Upper lobe of left lung (tissue), 4 donors: ENCODE results near the gene CLIP1.

Experiments used
- POLR2A ChIP-seq, 4 donors: fragments of 450-650 bp; IDR thresholded peaks; one replicate each; pipeline ENCODE4 v1.5.1; 2016 to 2017; ENCODE audit warnings: antibody characterized with exemption in 4 of 4, mild to moderate bottlenecking in 2 of 4
- TF ChIP-seq, protein P1 (sequence below), 6 experiments: fragments of 450-650 bp in 4 of 6; fragments of 200-600 bp in 2 of 6; sonication (generic) in 2 of 6; IDR thresholded peaks; one replicate each; pipeline ENCODE4 v1.5.1; 2016 to 2019; ENCODE audit warnings: antibody characterized with exemption in 6 of 6

DNA sequence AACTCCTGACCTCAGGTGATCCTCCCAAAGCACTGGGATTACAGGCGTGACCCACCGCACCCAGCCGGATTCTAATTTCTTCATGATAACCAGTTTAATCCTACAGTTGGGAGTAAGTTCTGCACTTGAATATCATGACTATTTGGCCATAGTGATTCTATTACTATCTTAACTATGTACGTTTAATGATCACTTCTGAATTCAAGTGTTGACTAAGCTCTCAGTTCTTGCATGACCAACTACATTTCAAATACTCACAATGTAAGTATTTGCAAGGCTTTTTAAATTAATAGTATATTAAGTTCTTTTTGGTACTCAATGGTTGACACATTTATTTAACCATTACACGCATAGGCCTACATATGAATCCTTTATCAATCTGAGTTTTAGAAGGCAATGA lies 138.8 kb downstream of the CLIP1 start:
- TF ChIP-seq, protein P1, sequence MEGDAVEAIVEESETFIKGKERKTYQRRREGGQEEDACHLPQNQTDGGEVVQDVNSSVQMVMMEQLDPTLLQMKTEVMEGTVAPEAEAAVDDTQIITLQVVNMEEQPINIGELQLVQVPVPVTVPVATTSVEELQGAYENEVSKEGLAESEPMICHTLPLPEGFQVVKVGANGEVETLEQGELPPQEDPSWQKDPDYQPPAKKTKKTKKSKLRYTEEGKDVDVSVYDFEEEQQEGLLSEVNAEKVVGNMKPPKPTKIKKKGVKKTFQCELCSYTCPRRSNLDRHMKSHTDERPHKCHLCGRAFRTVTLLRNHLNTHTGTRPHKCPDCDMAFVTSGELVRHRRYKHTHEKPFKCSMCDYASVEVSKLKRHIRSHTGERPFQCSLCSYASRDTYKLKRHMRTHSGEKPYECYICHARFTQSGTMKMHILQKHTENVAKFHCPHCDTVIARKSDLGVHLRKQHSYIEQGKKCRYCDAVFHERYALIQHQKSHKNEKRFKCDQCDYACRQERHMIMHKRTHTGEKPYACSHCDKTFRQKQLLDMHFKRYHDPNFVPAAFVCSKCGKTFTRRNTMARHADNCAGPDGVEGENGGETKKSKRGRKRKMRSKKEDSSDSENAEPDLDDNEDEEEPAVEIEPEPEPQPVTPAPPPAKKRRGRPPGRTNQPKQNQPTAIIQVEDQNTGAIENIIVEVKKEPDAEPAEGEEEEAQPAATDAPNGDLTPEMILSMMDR (IDR thresholded peaks at IDR 0.05), result no peak
- TF ChIP-seq POLR2A (IDR thresholded peaks at IDR 0.05), result no peak
